H4 (cell line): ENCODE measurements around the gene ZNF765. TPM values are rescaled to one million over a fixed set of nuclear protein-coding genes. Genes with fewer than 3 reads are reported as not detected.

Experiments used
- total RNA-seq: library from RNA; depleted of rRNA; stranded (reverse); fragments of >200 nt; shearing (Covaris generic); gene quantifications from 2 replicates; pipeline ENCODE4 v1.2.3, GENCODE V29; 2014; rRNA removed

The ZNF765 gene
- total RNA-seq, 1 experiment from 2014 or later, result 6.7 TPM

Other genes starting within 250 kb of the ZNF765 start
- 6.5 and 13.5 TPM in 2 replicates for gene ZNF347, start 236.1 kb upstream of the ZNF765 start, total RNA-seq
- 2.9 and 5.2 TPM in 2 replicates for gene ZNF665, start 201.8 kb upstream of the ZNF765 start, total RNA-seq
- not detected in 2 replicates for gene ZNF677, start 140.3 kb upstream of the ZNF765 start, total RNA-seq
- gene VN1R2, start 136.9 kb upstream of the ZNF765 start, total RNA-seq, result not detected in 2 replicates
- not detected in 2 replicates for gene VN1R4, start 127.4 kb upstream of the ZNF765 start, total RNA-seq
- 6.8 and 7.9 TPM in 2 replicates for gene ZNF845, start 61.4 kb upstream of the ZNF765 start, total RNA-seq
- gene ZNF525, start 29.4 kb upstream of the ZNF765 start, total RNA-seq, result 1.5 and 1.6 TPM in 2 replicates
- 7.8 and 12.6 TPM in 2 replicates for gene ZNF761, start 36.8 kb downstream of the ZNF765 start, total RNA-seq
- 3.0 and 3.4 TPM in 2 replicates for gene ZNF813, start 72.6 kb downstream of the ZNF765 start, total RNA-seq
- gene ZNF331, start 143.0 kb downstream of the ZNF765 start, total RNA-seq, result 4.0 and 6.6 TPM in 2 replicates
- not detected in 2 replicates for gene DPRX, start 236.8 kb downstream of the ZNF765 start, total RNA-seq